IPS-NIHi11 (cell line): ENCODE results near the gene LYPD6B.
A peak's percentile ranks its signal among the peaks of the same experiment; 100 is the strongest.
"Not testable (repeated sequence)": the region's sequence is repeated elsewhere in the genome, so short reads cannot be mapped to it uniquely, and the experiment has no call there.

Experiments
- DNase-seq: peaks from one replicate; pipeline ENCODE4 v3.0.0; 2012; ENCODE audit warnings: mixed read lengths, low spot score

LYPD6B gene

DNA sequence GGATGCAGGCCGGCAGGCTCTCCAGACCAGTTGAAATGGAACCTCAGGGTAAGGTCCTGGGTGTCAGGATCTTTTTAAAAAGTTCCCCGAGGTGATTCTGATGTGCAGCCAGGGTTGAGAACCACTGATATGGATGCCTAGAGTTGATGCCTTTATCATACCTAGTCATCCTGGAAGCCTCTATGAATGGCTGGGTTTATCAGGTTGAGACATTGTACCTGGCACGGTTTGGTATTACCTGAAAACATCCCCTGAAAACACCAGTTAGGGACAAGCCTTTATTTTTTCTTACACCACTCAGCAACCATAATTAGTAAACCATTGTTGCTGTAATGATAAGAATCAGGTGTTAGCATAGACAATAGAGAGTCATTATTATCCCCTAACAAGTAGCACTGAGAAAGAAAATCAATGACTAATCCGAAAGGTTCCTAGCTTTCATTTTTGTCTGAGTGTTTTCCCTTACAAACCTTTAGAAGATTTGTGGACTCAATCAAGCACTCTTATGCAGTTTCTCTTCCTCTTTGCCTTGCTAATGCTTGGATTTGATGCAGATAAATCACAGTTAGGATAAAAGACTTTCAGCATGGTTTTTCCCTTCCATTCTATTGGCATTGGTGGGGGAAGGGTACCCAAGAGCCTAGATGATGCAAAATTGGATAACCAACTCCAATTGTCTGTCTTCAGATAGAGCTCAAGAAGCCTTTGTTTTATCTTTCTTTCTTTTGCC, 175.4 kb downstream of the LYPD6B start:
- no peak for DNase-seq

DNA sequence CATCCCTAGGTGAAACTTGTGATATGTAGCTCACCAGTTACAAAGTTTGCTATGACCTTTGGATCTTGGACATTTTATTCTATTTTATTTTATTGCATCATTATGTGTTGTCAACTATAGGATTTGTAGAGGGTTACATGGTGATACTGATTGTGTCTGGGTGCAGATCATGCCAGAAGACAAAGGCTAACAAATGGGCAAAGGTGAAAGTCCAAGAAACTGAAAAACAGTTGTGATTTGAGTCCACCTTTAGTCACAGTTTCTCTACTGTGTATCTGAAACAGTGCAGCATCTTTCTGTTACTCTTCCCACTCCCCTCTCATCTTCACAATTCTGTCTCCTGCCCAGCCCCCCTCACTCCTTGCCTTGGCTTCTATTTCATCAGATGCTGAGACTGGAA, 180.0 kb downstream of the LYPD6B start:
- no peak for DNase-seq

DNA sequence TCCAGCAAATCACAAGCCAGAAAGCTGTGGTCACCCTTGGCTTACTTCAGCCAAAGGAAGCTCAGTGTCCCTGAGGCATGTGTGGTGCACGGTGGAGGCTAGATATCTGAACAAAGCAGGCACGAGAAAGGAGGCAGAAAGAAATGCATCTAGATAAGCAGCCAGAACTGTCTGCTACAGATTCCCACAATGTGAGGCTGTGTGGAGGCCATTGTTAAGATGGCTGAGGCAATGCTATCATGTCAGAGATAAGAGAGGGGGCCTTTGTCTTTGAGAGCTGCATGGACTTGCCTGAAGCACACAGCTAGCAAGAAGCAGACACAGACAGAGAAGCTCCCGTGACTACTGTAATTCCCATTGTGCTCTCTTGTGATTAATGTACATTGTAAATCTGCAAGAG, 181.4 kb downstream of the LYPD6B start:
- DNase-seq, result no peak

DNA sequence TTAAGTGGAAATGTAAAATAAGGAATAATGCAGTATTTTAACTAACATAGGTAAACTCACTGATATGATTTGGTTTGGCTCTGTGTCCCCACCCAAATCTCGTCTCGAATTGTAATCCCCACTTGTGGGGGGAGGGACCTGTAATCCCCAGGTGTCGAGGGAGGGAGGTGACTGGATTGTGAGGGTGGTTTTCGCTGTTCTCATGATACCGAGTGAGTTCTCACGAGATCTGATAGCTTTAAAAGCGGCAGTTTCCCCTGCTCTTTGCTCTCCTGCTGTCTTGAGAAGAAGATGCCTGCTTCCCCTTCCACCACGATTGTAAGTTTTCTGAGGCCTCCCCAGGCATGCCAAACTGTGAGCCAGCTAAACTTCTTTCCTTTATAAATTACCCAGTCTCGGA, 182.5 kb downstream of the LYPD6B start:
- DNase-seq, result no peak

DNA sequence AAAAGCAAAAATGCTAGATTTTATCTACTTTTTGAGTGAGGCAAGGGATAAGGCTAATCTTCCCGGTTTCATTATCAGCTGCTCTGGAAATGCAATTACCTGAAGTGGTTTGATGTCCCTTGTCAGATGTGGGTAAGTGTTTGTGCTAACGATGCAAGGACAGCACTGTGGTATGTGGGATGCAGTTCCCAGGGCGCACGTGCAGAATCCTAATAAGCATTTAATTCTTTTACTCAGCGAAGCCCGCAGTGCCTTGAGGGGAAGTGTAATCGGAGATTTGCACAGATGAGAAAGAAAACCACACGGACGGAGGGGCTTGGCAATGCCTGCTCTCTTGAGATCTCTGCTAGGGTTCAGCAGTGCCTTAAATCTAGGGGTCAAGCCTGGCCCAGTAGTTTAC, 183.4 kb downstream of the LYPD6B start:
- no peak for DNase-seq

DNA sequence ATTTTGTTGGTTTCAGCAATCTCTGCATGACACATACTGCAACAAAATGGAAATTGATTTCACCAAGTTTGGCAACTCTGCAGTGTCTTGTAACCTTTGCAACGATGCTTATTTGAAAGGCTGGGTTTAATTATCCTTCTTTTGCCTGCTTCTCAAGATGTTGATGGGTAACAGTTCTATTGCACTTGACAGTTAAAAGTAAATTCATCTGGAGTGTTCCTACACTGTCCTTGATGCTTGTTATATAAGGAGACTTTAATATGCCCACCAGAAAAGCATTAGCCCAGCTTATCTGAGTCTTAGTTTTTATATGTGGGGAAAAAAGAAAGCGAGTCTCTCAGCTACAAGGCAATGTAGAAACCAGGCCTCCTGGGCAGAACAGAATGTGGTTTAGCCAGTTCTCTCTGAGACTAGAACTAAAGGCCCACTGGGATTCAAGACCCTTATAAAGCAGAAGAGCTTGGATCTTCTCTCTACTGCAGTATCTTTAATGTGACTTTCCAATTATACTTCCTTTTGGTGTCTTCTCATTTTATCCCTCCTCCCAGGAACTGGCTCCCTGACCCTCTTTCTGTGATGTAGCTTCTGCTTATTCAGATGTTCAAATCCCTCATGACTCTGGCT, 185.1 kb downstream of the LYPD6B start:
- peak; percentile 31 for DNase-seq

DNA sequence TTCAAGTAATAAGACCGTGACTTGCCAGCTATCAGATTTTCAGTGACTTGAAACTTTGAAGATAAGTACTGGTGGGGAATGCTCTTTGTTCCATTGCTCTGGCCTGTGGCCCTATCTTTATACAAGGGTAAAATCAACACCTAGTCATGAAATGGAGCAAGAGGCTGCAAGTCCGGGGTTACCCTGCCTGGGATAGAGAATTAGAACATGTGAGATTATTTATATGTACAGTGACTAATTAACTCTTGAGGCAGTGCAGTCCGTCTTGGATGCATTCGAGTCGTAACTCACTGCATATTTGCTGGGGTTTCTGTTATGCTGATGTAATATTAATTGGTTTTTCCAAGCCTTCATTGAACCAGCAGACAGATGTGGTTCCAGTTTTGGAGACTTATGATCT, 186.0 kb downstream of the LYPD6B start:
- no peak for DNase-seq

DNA sequence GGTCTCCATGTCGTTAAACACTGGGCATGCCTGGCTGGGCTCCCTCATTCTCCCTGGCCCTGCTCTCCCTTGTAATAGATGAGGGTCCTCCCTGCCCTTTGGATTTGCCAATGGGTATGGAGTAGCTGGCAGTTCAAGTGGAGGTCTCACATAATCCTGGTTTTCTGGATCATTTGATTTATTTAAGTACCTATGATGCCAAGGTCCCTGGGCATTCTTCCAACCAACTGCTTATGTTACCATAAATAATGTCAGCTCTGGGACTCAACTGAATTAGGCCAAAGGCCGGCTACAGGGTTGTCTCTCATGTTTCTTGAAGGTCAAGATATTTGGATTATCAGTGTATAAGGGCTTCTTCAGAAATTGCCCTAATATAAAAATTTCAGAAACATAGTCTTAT, 186.9 kb downstream of the LYPD6B start:
- DNase-seq, result no peak

DNA sequence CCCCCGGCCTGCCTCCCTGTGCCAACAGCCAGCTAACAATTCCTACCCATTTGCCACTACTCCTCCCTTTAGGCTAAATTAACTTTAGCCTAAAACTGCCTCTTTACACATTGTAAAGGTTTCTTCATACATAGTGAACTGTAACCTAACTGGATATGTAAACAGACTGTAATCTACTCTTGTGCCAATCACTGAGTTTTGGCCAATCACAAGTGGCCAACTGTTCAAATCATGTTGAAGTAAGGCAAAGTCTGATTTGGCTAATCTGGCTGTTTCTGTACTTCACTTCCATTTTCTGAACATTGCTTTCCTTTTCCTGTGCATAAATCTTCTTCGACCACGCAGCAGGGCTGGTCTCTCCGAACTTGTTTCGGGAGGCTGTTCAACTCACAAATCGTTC, 188.3 kb downstream of the LYPD6B start:
- DNase-seq, result no peak

DNA sequence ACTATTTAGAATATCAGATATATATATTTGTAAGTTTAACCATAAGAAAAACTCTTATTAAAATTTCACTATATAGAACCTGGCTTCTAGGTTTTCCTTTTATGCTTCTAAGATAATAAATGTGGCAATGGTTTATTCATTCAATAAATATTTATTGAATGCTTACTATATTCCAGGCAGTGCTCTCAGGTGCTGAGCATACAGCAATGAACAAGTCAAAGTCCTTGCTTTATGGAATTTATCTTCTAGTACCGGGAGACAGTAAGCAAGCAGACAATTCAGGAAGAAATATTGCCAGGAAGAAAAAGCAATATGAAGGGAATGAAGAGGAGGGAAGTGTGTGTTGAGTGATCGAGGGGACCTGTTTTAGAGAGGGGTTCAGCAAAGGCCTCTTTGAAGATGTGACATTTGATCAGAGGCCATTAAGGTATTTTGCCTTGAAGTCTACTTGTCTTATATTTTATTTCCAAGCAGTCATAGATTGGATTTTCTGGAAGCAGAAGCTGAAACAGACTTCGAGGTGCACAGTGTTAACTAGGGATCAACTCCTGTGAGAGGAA, 197.4 kb downstream of the LYPD6B start:
- DNase-seq, result no peak

DNA sequence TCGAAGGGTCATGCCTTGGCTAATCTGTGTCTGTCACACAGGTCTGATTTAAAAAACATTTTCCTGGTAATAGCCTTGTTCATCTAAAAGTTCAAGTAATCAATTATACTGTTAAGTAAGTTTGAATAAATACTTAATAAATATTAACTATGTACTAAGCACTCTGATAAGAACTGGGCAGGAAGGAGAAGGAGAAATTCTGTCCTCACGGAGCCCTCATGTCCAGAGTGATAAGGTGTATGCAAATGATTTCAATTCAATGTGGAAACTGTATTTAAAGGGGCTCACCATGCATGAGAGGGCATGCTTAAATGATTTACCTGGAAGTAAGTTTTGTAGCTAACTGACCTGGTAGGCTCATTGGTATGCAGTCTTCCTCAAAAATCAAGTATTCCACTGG, 197.9 kb downstream of the LYPD6B start:
- DNase-seq, result no peak

DNA sequence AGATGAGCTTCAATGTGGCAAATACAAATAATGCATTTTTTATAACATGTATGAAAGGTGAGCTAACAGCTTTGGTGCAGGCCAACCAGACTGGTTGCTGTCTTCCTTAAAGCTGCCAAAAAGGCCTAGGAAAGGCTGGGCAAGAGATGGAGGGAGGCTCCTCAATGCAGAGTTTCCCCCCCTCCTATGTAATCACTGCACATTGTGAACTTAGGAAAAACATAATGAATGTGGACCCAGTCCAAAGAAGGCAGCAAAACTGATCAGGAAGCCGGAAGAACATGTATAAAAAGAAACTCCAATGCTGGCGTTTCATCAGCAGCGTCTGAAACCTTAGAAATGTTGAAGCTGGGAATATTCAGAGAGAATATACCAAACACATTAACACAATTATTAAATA, 207.7 kb downstream of the LYPD6B start:
- DNase-seq, result no peak

DNA sequence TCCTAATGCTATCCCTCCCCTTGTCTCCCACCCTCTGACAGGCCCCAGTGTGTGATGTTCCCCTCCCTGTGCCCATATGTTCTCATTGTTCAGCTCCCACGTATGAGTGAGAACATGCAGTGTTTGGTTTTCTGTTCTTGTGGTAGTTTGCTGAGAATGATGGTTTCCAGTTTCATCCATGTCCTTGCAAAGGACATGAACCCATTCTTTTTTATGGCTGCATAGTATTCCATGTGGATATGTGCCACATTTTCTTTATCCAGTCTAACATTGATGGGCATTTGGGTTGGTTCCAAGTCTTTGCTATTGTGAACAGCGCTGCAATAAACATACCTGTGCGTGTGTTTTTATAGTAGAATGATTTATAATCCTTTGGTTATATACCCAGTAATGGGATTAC, 212.9 kb downstream of the LYPD6B start:
- not testable (repeated sequence) for DNase-seq

DNA sequence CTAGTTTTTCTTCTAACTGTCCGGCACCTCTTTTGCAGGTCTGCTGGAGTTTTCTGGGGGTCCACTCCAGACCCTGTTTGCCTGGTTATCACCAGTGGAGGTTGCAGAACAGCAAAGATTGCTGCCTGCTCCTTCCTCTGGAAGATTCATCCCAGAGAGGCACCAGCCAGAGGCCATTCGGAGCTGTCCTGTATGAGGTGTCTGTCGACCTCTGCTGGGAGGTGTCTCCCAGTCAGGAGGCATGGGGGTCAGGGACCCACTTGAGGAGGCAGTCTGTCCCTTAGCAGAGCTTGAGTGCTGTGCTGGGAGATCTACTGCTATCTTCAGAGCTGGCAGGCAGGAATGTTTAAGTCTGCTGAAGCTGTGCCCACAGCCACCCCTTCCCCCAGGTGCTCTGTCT, 218.4 kb downstream of the LYPD6B start:
- not testable (repeated sequence) for DNase-seq

DNA sequence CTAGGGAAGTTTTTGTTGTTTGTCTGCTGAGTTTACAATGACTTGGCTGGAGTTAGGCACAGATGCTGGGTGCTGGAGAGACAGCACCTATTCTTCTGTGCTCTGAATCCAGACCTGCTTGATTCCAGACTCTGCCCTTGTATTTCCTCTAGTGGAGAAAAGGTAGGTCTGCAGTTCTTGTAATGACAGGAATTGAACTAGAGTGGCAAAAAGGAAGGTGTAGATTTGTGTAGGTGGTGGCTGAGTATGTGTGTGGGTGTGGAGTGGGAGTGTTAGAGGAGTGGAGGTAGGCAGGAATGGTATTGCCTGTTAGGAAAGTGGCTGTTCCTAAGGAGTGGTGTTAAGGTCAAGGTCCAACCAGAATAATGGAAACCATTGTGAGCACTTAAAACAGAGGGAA, 220.0 kb downstream of the LYPD6B start:
- peak; percentile 14 for DNase-seq

DNA sequence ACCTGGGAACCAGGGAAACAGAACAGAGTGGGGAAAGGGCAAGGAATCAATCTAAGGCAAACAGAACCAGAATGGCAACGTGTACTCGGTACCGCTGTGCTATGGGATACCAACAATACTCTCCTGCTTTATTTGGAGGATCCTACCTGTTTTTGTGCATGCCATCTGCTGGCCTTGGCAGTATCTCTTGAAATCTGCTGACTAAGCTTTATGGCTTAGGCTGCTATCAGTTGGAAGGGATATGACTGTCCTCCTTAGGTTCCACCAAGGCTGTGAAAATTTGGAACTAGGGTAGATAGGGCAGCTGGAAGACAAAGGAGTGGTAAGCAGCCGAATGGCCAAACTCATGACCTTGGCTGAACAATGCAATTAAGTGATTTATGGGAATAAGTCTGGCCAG, 220.6 kb downstream of the LYPD6B start:
- DNase-seq, result no peak

DNA sequence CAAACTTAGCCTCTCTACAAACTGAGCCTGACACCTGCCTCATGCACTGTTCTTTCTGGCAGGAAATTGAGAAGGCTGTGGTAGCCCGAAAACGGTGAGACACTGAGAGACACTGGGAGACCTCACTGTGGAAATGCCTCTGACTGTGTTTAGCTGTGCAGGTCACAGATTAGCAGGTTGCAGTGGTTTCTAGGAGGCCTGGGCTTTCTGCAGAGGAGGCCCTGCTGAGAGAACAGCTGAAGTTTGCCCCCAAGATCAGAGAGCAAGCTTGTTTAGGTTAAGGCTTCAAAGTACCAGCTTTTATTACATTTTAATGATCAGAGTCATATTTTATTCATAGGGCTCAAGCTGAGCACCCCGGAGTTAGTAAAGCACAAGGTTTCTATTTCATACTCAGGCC, 223.2 kb downstream of the LYPD6B start:
- DNase-seq, result peak; percentile 9
